NCI-H524 (cell line): ENCODE results near the gene IFI16.
"Not testable (repeated sequence)": the region's sequence is repeated elsewhere in the genome, so short reads cannot be mapped to it uniquely, and the experiment has no call there.

Experiments used
- DNase-seq, 2 experiments: peaks; one replicate each; lab custom pipeline; 2025; lab: John Stamatoyannopoulos, UW

IFI16 gene

GRCh38 chr1:159007726-159008125 lies 2.0 kb upstream of the IFI16 start:
- DNase-seq: no peak

- DNase-seq: no peak
These were observed 941 bp upstream of the IFI16 start for GRCh38 chr1:159008744-159009188.

- DNase-seq: no peak
These were observed 420 bp upstream of the IFI16 start for GRCh38 chr1:159009287-159009686.

GRCh38 chr1:159010391-159010790 lies 684 bp downstream of the IFI16 start:
- no peak for DNase-seq

- DNase-seq: not testable (repeated sequence)
These were observed 1.3 kb downstream of the IFI16 start for GRCh38 chr1:159011001-159011400.

GRCh38 chr1:159011751-159012150 lies 2.0 kb downstream of the IFI16 start:
- no peak for DNase-seq

- DNase-seq: no peak
These were observed 2.8 kb downstream of the IFI16 start for GRCh38 chr1:159012495-159012894.

GRCh38 chr1:159014003-159014571 lies 4.4 kb downstream of the IFI16 start:
- no peak for DNase-seq

GRCh38 chr1:159014851-159015250 lies 5.1 kb downstream of the IFI16 start:
- DNase-seq: no peak

GRCh38 chr1:159015440-159015909 lies 5.8 kb downstream of the IFI16 start:
- DNase-seq: no peak

GRCh38 chr1:159023723-159024122 lies 14.0 kb downstream of the IFI16 start:
- no peak for DNase-seq

GRCh38 chr1:159025043-159025442 lies 15.3 kb downstream of the IFI16 start:
- no peak for DNase-seq

- DNase-seq: not testable (repeated sequence)
These were observed 17.1 kb downstream of the IFI16 start for GRCh38 chr1:159026841-159027240.

GRCh38 chr1:159030311-159030710 lies 20.6 kb downstream of the IFI16 start:
- DNase-seq: no peak

GRCh38 chr1:159030877-159031447 lies 21.3 kb downstream of the IFI16 start:
- DNase-seq: no peak

- DNase-seq: no peak
These were observed 30.5 kb downstream of the IFI16 start for GRCh38 chr1:159040206-159040605.

- DNase-seq: no peak
These were observed 31.4 kb downstream of the IFI16 start for GRCh38 chr1:159040893-159041724.

GRCh38 chr1:159046486-159046885 lies 36.8 kb downstream of the IFI16 start:
- DNase-seq: not testable (repeated sequence)

- no peak for DNase-seq
These were observed 41.7 kb downstream of the IFI16 start for GRCh38 chr1:159051436-159051835.

GRCh38 chr1:159054427-159054826 lies 44.7 kb downstream of the IFI16 start:
- no peak for DNase-seq

GRCh38 chr1:159055181-159055641 lies 45.5 kb downstream of the IFI16 start:
- no peak for DNase-seq

GRCh38 chr1:159056069-159056698 lies 46.5 kb downstream of the IFI16 start:
- no peak for DNase-seq
